Suprapubic skin (tissue), 4 donors: ENCODE results near the gene MRAS.

Experiments
- EP300 ChIP-seq: sonication (generic); formaldehyde crosslinking; IDR thresholded peaks from one replicate; pipeline ENCODE4 v1.6.1; 2017; ENCODE audit warnings: antibody characterized with exemption
- POLR2A ChIP-seq, 2 donors: fragments of 450-650 bp; IDR thresholded peaks; one replicate each; pipeline ENCODE4 v1.6.1; 2017; ENCODE audit warnings: antibody characterized with exemption in 2 of 2, mild to moderate bottlenecking in 2 of 2, moderate library complexity in 2 of 2
- POLR2AphosphoS5 ChIP-seq, 3 donors: sonication (generic); formaldehyde crosslinking; IDR thresholded peaks; one replicate each; pipeline ENCODE4 v1.6.1; 2017; ENCODE audit warnings: antibody characterized with exemption in 3 of 3
- TF ChIP-seq, protein P1 (sequence below), 2 donors: fragments of 200-600 bp in 1 of 2; fragments of 450-650 bp in 1 of 2; sonication (generic) in 1 of 2; IDR thresholded peaks; one replicate each; pipeline ENCODE4 v1.5.1; 2016 to 2019; ENCODE audit warnings: antibody characterized with exemption in 2 of 2, mild to moderate bottlenecking in 1 of 2, moderate library complexity in 1 of 2

DNA sequence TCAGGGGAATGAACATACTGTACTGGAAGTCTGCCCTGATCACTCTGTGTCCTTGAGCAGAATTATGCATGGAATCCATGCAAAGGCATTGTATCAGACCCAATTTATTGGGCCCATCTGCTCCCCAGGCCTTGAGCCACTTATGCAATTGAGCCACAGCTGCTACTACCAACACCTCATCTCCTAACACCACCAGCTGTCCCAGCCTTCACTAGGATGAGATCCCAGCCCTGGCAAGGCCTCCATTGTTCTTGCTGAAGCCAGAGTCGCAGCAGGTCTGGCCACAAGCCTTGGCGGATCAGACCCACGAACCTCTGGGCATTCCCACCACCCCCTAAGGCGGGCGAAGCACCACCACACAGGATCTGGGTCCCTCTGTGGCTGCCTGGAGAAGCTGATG lies 9.6 kb upstream of the MRAS start:
- TF ChIP-seq POLR2A (IDR thresholded peaks at IDR 0.05), result no peak
- TF ChIP-seq, protein P1, sequence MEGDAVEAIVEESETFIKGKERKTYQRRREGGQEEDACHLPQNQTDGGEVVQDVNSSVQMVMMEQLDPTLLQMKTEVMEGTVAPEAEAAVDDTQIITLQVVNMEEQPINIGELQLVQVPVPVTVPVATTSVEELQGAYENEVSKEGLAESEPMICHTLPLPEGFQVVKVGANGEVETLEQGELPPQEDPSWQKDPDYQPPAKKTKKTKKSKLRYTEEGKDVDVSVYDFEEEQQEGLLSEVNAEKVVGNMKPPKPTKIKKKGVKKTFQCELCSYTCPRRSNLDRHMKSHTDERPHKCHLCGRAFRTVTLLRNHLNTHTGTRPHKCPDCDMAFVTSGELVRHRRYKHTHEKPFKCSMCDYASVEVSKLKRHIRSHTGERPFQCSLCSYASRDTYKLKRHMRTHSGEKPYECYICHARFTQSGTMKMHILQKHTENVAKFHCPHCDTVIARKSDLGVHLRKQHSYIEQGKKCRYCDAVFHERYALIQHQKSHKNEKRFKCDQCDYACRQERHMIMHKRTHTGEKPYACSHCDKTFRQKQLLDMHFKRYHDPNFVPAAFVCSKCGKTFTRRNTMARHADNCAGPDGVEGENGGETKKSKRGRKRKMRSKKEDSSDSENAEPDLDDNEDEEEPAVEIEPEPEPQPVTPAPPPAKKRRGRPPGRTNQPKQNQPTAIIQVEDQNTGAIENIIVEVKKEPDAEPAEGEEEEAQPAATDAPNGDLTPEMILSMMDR (IDR thresholded peaks at IDR 0.05), result no peak
- no peak for TF ChIP-seq EP300
- TF ChIP-seq POLR2AphosphoS5 (IDR thresholded peaks at IDR 0.05), result no peak
